Endometrium (tissue), 2 donors: ENCODE data around the gene LAMA2.
A peak's percentile ranks its signal among the peaks of the same experiment; 100 is the strongest.

Experiments
- FAIRE-seq: peaks from 2 replicates; lab custom pipeline; 2012; peaks lifted over from hg19 to GRCh38; lab: Jason Lieb, UNC
- donor health status: control.
- donor health status: control.

LAMA2 gene

GRCh38 chr6:128899341-128900050, 16.6 kb downstream of the LAMA2 start:
- no peak for FAIRE-seq

GRCh38 chr6:128903715-128904114, 20.8 kb downstream of the LAMA2 start:
- FAIRE-seq = no peak

GRCh38 chr6:128914051-128914450, 31.1 kb downstream of the LAMA2 start:
- FAIRE-seq = no peak

- no peak for FAIRE-seq
Observed at GRCh38 chr6:128918886-128919285, 35.9 kb downstream of the LAMA2 start.

- FAIRE-seq = no peak
Observed at GRCh38 chr6:128919412-128920180, 36.7 kb downstream of the LAMA2 start.

- no peak for FAIRE-seq
Observed at GRCh38 chr6:128925765-128926164, 42.8 kb downstream of the LAMA2 start.

GRCh38 chr6:128929869-128930268, 46.9 kb downstream of the LAMA2 start:
- no peak for FAIRE-seq

GRCh38 chr6:128930321-128930720, 47.4 kb downstream of the LAMA2 start:
- no peak for FAIRE-seq

- no peak for FAIRE-seq
Observed at GRCh38 chr6:128932061-128932460, 49.1 kb downstream of the LAMA2 start.

GRCh38 chr6:128950864-128951263, 67.9 kb downstream of the LAMA2 start:
- no peak for FAIRE-seq

GRCh38 chr6:128952902-128953301, 70.0 kb downstream of the LAMA2 start:
- no peak for FAIRE-seq

- no peak for FAIRE-seq
Observed at GRCh38 chr6:128954308-128955043, 71.5 kb downstream of the LAMA2 start.

- FAIRE-seq = peak; percentile 82
Observed at GRCh38 chr6:128963561-128963960, 80.6 kb downstream of the LAMA2 start.

- no peak for FAIRE-seq
Observed at GRCh38 chr6:128964233-128964755, 81.4 kb downstream of the LAMA2 start.

GRCh38 chr6:128964771-128965170, 81.8 kb downstream of the LAMA2 start:
- no peak for FAIRE-seq

- no peak for FAIRE-seq
Observed at GRCh38 chr6:128966934-128967333, 84.0 kb downstream of the LAMA2 start.

GRCh38 chr6:128979071-128979470, 96.1 kb downstream of the LAMA2 start:
- FAIRE-seq = no peak

- no peak for FAIRE-seq
Observed at GRCh38 chr6:128981716-128982115, 98.8 kb downstream of the LAMA2 start.

GRCh38 chr6:128990360-128990759, 107.4 kb downstream of the LAMA2 start:
- no peak for FAIRE-seq

- no peak for FAIRE-seq
Observed at GRCh38 chr6:128990915-128991314, 108.0 kb downstream of the LAMA2 start.

- no peak for FAIRE-seq
Observed at GRCh38 chr6:128993166-128993565, 110.2 kb downstream of the LAMA2 start.

- FAIRE-seq = no peak
Observed at GRCh38 chr6:128997880-128998279, 114.9 kb downstream of the LAMA2 start.
